Measurements from ENCODE around the gene STK39.
A peak's percentile ranks its signal among the peaks of the same experiment; 100 is the strongest.
"Not testable (repeated sequence)": the region's sequence is repeated elsewhere in the genome, so short reads cannot be mapped to it uniquely, and the experiment has no call there.

Gene STK39

GRCh38 chr2:168047091-168047690 lies 200.2 kb downstream of the STK39 start:
- no peak for DNase-seq (ENCODE audit: low read depth)

- no peak for DNase-seq (ENCODE audit: low read depth)
These were observed 202.8 kb downstream of the STK39 start for GRCh38 chr2:168044579-168044978.

DNA sequence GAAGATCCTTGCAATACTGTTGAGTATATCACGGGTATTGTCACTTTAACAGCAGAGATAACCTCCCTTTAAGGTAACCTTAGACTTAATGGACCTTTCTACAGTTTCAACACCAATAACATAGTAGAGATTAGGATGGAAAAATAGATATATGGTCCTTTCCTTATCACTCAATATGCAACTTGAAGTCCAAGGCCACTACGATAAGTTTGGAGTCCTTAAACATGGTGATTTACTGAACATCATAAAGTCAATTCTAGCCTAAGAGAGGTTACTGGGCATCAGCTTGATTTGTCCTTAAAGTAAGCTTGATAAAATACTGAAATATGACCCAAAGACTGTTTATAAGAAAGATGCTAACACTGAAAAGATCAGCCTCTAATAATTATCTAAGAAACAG lies 203.2 kb downstream of the STK39 start:
- DNase-seq (ENCODE audit: low read depth), result no peak

- DNase-seq (ENCODE audit: low read depth), result not testable (repeated sequence)
These were observed 205.1 kb downstream of the STK39 start for GRCh38 chr2:168042127-168042824.

- no peak for DNase-seq (ENCODE audit: low read depth)
These were observed 207.5 kb downstream of the STK39 start for GRCh38 chr2:168039881-168040280.

DNA sequence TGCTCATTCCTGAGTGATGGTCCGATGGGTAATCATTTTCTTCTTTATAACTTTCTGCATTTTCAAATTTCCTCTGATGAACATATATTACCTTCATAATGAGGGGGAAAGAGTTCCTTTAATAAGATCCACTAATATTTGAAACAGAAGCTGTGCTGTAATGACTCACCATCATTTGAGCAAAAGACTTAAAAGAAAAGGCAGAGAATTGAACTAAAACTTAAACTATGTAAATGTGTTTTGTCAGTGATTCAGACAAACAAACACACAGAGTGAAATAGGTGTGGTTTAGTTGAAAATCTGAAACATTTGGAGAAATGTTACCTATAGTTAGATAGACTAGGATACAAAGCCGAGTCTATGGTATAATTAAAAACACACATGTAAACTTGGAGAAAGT lies 209.6 kb downstream of the STK39 start:
- DNase-seq (ENCODE audit: low read depth), result no peak

DNA sequence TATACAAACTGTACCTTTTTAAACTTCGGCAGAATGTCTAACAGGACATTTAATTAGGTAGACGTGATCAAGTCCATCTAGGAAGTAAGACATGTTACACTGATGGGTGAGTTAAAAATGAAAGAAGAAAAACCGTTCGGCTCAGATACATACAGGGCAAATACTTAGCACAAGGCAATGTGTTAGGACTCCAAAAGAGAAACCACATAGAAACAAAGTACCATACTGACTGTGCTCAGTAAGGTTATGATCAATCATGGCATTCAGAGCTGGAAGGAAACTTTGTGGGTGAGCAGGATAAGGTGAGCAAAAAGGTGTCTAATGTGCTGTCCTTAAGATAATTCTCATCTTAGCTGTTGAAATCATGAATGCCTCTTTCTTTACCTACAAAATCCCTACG lies 211.9 kb downstream of the STK39 start:
- no peak for DNase-seq (ENCODE audit: low read depth)

GRCh38 chr2:168034616-168035015 lies 212.8 kb downstream of the STK39 start:
- DNase-seq (ENCODE audit: low read depth), result no peak

GRCh38 chr2:168033966-168034365 lies 213.4 kb downstream of the STK39 start:
- no peak for DNase-seq (ENCODE audit: low read depth)

DNA sequence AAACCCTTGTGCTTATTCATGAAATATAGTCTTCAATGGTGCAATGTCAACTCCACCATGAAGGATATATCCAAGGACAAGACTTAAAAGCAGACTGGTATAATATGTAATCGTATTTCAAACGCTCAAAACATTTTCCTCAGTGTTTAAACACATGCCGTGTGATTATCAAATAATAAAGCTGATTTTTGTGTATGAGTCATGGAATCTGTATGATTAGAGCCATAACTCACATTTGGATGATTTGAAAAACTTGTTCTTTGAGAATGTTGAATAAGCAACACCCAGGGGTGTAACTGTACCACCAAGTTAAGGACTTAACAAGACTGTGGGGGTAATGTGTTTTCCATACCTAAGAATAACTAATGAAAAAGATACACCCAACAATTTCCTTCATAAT lies 215.3 kb downstream of the STK39 start:
- no peak for DNase-seq (ENCODE audit: low read depth)

- DNase-seq (ENCODE audit: low read depth), result no peak
These were observed 216.4 kb downstream of the STK39 start for GRCh38 chr2:168030862-168031624.

GRCh38 chr2:168029071-168029470 lies 218.3 kb downstream of the STK39 start:
- no peak for DNase-seq (ENCODE audit: low read depth)

DNA sequence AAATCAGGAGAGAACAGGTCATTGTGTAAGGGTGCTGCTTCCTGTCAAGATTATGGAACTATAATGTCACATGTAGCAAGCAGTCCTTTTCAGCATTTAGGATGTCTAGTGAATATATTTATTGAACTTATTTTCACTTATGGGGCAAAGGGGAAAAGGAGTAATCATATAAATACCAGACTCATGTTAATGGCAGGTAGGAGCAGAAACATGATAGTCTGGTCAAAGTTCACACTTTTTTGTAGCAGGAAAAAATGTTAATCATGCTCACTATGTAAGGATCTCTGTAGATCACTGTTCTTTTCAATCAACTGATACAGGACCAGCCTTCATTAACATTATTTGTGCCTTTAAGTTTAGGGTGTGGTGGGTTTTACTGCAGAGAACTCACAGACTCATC lies 219.0 kb downstream of the STK39 start:
- no peak for DNase-seq (ENCODE audit: low read depth)

- DNase-seq (ENCODE audit: low read depth), result peak; percentile 26
These were observed 221.8 kb downstream of the STK39 start for GRCh38 chr2:168025487-168026202.

DNA sequence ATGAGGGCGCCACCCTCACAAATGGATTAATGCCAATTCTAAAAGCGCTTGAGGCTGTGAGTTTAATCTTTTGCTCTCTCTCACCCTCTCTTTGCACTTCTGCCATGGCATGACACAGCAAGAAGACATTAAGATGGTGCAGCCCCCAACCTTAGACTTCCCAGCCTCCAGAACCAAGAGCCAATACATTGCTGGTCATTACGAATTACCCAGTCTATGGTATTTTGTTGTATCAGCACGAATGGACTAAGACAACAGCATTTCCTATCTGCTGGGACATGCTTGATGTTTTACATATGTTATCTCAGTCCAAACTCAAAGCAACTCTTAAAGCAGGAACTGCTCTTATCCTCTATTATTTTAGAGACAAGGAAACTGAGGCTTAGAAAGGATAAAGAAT lies 222.9 kb downstream of the STK39 start:
- DNase-seq (ENCODE audit: low read depth), result no peak

DNA sequence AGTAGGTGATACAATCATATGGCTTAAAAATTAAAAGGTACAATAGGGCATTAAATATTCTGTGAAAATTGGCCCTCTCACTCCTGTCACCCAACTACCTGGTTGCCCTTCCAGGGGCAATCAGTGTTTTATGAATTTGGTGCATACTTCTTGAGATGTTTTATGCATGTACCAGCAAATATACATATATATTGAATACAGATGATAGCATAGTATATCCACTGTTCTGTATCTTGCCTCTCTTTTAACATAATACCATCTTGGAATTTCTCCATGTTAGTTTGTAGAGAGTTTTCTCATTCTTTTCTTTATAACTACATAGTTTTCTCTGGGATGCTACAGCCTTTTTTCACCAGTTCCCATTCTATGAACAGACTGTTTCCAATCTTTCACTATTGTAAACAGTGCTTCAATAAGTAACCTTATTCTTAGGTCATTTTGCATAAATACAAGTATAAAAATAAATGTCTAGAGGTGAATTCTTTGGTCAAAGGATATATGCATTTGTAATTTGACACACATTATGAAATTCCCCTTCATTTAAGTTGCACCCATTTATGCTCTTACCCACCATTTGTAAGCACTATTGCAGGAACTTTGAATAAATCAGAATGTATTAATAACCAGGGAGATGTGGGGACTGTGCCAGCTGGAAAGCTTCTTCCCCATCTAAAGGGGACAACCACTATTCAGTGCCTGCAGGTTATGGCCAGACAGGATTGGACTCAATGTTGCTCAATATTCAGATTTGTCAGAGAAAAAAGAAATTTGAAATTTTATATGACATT lies 225.4 kb downstream of the STK39 start:
- DNase-seq (ENCODE audit: low read depth), result no peak

DNA sequence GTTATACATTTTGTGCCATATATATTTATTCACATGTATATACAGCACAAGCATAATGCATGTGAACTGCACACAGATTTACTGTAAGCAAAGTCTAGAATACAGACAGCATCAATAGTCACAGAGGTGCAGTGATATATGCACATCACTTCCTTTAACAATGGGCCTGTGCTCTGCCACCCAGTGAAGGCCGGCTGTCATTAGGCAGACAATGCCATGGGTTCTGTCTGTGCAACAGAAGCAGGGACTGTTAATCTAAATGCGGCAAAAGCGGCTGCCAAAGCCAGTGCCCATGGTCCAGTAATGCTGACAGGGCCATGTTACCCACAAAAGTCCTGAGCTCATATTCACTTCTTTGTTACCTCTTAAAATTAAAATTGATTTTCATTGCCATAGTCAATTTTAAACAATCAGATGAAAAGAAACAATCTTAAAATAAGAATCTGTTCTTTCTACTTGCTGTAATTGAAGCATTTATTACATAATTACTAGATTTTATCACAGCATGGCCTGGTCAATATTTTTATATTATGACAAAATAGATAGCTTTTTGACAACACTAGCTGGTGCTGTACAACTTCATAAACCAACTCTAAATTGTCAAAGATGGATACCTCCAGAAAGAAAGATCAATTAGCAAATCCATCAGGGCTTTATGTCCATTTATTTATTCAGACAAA lies 232.0 kb downstream of the STK39 start:
- no peak for DNase-seq (ENCODE audit: low read depth)

DNA sequence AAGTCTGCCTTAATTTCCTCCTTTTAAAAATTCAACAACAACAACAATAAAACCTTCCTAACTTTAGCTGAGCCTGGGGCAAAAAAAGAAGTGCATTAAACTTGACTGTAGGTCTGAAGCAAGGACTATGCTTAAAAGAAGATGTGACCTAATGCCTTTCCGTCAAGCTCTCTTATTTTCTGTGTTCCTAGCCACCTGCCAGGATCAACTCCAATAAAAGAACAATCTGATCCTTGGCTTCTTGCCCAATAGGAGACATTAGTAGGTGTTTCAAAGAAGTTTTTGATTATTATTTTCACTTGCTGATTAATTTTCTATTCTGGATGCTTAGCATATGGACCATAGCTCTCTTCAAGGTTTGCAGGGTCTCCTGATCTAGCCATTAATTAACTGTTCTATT lies 237.5 kb downstream of the STK39 start:
- no peak for DNase-seq (ENCODE audit: low read depth)

GRCh38 chr2:168008646-168009195 lies 238.7 kb downstream of the STK39 start:
- DNase-seq (ENCODE audit: low read depth), result no peak

DNA sequence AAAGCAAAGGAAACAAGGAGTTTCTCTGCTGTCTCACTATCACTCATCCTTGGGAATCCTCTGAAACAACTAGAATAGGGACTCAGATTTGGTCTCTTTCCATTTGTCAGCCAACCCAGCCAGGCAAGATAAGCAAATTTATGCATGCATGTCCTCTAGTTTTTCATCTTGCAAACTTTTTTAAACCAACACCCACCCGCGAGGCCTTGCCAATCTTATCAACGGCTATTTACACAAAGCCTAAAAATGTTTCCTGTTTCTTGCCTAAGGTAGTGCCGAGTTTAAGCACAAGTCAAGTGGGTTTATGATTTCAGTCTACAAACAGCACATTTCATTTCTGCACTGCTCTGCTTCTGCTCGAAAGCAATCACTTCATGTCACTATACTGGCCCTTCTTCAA lies 240.9 kb downstream of the STK39 start:
- DNase-seq (ENCODE audit: low read depth), result no peak

DNA sequence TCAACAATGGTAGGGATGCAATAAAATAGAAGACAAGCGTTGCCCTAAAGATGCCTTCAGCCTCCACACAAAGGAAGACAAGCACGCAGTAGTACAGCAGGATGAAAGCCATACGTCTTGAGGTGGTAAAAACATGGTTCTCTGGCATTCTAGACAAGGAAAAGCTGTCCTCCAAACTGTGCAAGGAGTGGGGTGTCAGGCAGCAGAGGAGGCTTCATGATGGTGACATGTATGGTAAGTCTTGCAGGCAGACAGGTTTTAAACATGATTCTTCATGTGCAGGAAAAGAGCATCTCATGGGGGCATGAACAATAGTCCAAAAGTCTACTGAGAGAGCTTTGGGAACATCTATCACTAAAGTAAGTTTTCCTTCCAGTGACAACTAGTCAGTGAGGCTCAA lies 241.8 kb downstream of the STK39 start:
- no peak for DNase-seq (ENCODE audit: low read depth)

All from GM04504 (cell line).